Endothelial cell (in vitro differentiated cells): ENCODE results near the gene RASSF4. TPM values are rescaled to one million over a fixed set of nuclear protein-coding genes. Genes with fewer than 3 reads are reported as not detected.

Source experiments
- DNase-seq: peaks from one replicate; pipeline ENCODE4 v3.0.0; 2021; ENCODE audit warnings: low spot score
- H3K27ac Mint-ChIP-seq: one replicate; pipeline ENCODE4 v1.8.0; 2021; ENCODE audit warnings: mixed read lengths, inconsistent platforms; ENCODE audit not compliant: unreplicated experiment
- H3K27me3 Mint-ChIP-seq: one replicate; pipeline ENCODE4 v1.8.0; 2021; ENCODE audit warnings: mild to moderate bottlenecking, moderate library complexity, mixed read lengths, inconsistent platforms; ENCODE audit not compliant: unreplicated experiment
- H3K36me3 Mint-ChIP-seq: one replicate; pipeline ENCODE4 v1.8.0; 2021; ENCODE audit warnings: mild to moderate bottlenecking, low read depth, mixed read lengths, inconsistent platforms; ENCODE audit not compliant: unreplicated experiment
- H3K4me1 Mint-ChIP-seq: one replicate; pipeline ENCODE4 v1.8.0; 2021; ENCODE audit warnings: mild to moderate bottlenecking, mixed read lengths, inconsistent platforms; ENCODE audit not compliant: unreplicated experiment
- H3K4me3 Mint-ChIP-seq: one replicate; pipeline ENCODE4 v1.8.0; 2021; ENCODE audit warnings: mild to moderate bottlenecking, mixed read lengths, inconsistent platforms; ENCODE audit not compliant: unreplicated experiment
- H3K9me3 Mint-ChIP-seq: one replicate; pipeline ENCODE4 v1.8.0; 2021; ENCODE audit warnings: mixed read lengths, inconsistent platforms; ENCODE audit not compliant: unreplicated experiment
- total RNA-seq: library from RNA; stranded (reverse); fragmentation: NEBNext Ultra II Directional; extraction: Animal tissue kit (Norgen Biotek cat#: 25700); gene quantifications from one replicate; pipeline ENCODE4 v1.2.1, GENCODE V29; 2021; ENCODE audit not compliant: unreplicated experiment
- TF ChIP-seq, protein P1 (sequence below): fragments of 200-600 bp; sonication (generic); IDR thresholded peaks from one replicate; pipeline ENCODE4 v1.5.0; 2021; ENCODE audit warnings: antibody characterized with exemption; ENCODE audit not compliant: unreplicated experiment

Gene RASSF4
- total RNA-seq, 1 donor from 2014 or later: 9.6 TPM

DNA sequence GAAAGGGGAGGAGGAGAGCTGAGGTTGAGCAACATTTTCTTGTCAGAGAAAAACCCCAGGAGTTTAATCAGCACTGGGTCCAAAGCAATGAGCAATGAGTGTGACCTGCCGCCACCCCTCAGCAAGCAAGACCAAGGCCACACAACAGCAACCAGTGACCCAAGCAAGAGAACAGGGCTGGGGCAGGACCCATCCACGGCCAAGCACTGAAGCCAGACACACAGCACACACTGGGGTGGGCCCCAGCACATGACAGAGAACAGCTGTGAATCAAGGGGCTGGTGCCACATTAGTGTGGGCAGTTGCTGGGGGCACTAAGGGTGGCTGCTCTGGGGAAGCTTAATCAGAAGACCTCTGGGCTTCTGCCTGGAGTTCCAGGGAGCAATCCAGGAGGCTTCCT is 32.2 kb upstream of the RASSF4 start:
- Mint-ChIP-seq H3K4me1 (no peaks in the 10 kb centered on the region), H3K27ac (no peak overlapping the region), H3K9me3 (no peaks in the 10 kb centered on the region), H3K27me3 (peaks cover 1% of the 10 kb centered on the region), H3K36me3 (peaks cover 4% of the 10 kb centered on the region), H3K4me3 (no peak overlapping the region)
- no peak for DNase-seq
- TF ChIP-seq, protein P1, sequence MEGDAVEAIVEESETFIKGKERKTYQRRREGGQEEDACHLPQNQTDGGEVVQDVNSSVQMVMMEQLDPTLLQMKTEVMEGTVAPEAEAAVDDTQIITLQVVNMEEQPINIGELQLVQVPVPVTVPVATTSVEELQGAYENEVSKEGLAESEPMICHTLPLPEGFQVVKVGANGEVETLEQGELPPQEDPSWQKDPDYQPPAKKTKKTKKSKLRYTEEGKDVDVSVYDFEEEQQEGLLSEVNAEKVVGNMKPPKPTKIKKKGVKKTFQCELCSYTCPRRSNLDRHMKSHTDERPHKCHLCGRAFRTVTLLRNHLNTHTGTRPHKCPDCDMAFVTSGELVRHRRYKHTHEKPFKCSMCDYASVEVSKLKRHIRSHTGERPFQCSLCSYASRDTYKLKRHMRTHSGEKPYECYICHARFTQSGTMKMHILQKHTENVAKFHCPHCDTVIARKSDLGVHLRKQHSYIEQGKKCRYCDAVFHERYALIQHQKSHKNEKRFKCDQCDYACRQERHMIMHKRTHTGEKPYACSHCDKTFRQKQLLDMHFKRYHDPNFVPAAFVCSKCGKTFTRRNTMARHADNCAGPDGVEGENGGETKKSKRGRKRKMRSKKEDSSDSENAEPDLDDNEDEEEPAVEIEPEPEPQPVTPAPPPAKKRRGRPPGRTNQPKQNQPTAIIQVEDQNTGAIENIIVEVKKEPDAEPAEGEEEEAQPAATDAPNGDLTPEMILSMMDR: no peak

DNA sequence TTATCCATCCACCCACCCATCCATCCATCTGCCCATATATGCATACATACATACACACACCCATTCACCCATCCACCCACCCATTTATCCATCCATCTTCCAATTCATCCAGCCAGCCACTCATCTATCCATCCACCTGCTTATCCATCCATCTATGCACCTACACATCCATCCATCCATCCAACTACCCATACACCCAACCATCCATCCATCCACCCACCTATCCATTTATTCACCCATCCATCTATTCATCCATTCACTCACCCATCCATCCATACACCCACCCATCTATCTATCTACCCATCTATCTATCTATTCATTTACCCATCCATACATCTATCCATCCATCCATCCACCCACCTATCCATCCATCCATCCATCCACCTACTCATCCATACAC is 31.1 kb upstream of the RASSF4 start:
- TF ChIP-seq, protein P1: no peak
- Mint-ChIP-seq H3K27ac (peak overlapping the region; percentile 15), H3K36me3 (peaks cover 4% of the 10 kb centered on the region), H3K9me3 (no peaks in the 10 kb centered on the region), H3K27me3 (no peaks in the 10 kb centered on the region), H3K4me1 (no peaks in the 10 kb centered on the region), H3K4me3 (no peak overlapping the region)
- no peak for DNase-seq

DNA sequence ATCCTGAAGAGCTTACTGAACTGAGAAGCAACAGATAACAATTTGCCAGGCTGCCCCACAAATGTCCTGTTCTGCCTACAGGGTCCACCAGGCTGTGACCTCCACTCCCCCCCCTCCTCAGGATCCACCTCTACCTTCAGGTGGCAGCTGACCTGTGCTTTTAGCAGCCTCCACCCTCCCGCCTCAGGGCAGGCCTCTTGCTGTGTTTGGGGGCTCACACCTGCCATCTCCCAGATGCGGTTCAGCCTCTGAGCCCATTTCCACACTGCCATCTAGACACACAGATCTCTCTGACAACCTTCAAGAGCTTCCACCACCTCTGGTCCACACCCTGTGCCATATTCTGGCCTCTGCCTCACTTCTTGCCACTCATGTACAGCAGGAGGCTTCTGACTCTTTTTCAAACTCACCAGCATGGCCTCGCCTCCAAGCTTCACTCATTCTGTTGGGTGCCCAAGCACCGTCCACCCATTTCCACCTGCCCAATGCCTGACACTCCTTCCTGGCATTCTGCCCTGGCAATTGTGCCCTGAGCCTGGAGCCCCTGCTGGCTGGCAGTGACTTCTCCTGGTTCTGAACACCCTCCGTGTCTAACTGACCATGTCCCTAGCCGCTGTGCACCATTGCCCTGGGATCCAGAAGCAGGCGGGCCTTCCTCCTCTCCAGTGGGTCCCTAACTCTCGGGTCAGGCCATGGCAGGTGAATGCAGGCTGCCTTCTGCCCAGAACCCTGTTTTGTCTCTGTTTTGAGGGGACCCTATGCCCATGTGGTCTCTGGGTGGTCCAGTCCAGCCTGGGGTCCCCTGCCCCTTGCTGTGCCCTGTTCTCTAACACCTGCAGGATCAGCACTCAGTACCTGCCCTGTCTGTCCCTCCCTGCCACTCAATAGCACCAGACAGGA is 30.0 kb upstream of the RASSF4 start:
- no peak for DNase-seq
- H3K27me3 Mint-ChIP-seq: no peaks in the 10 kb centered on the region
- no peaks in the 10 kb centered on the region for H3K9me3 Mint-ChIP-seq
- TF ChIP-seq, protein P1: no peak
- H3K4me1 Mint-ChIP-seq: no peaks in the 10 kb centered on the region
- no peak overlapping the region for H3K4me3 Mint-ChIP-seq
- H3K27ac Mint-ChIP-seq: no peak overlapping the region
- peaks cover 8% of the 10 kb centered on the region for H3K36me3 Mint-ChIP-seq

DNA sequence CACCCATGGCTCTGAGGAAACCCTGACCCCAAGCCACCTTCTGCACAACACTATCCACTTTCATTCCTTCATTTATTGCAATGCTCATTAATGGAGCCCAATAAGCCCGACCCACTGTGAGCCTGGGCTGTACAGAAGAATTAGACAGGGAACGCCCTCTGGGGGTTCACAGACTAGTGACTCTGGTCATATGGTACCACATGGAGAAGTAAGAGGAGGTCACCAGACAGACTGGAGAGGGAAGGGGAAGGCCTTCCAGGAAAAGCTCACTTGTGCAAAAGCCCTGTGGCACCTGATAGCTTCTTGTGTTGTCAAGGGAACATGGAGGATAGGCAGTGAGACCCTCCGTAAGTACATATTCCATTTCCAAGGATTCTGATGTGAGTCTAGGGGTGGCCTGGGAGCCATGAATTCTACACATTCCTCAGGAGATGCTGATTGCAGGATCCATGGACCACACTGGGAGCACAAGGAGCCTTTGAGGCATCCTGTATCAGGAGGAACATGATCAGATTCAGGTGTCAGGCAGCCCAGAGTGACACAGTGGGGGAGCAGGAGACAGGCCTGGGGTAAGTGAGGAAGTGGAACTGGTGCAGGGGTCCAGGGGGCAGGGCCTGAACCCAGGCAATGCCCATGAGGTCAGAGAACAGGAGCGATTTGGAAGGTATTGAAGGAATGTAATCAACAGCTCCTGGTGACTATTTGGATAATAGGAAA is 28.5 kb upstream of the RASSF4 start:
- Mint-ChIP-seq H3K4me3 (no peak overlapping the region), H3K27ac (no peak overlapping the region), H3K27me3 (peaks cover 2% of the 10 kb centered on the region), H3K36me3 (peaks cover 8% of the 10 kb centered on the region), H3K9me3 (no peaks in the 10 kb centered on the region), H3K4me1 (peaks cover 5% of the 10 kb centered on the region)
- DNase-seq: no peak
- TF ChIP-seq, protein P1: no peak
